NCI-H1092 treated with DMSO at 0.1 percent for 48 hours (cell line): ENCODE measurements around the gene FBXO45.
"Not testable (repeated sequence)": the region's sequence is repeated elsewhere in the genome, so short reads cannot be mapped to it uniquely, and the experiment has no call there.

Source experiments
- DNase-seq: peaks from one replicate; lab custom pipeline; 2025; lab: John Stamatoyannopoulos, UW

FBXO45 gene

GRCh38 chr3:196619223-196619622, 50.8 kb downstream of the FBXO45 start:
- DNase-seq: no peak

- DNase-seq: not testable (repeated sequence)
These were observed 51.2 kb downstream of the FBXO45 start for GRCh38 chr3:196619627-196620026.

- no peak for DNase-seq
These were observed 51.7 kb downstream of the FBXO45 start for GRCh38 chr3:196620161-196620604.

- no peak for DNase-seq
These were observed 52.2 kb downstream of the FBXO45 start for GRCh38 chr3:196620684-196621083.

GRCh38 chr3:196621611-196622010, 53.2 kb downstream of the FBXO45 start:
- no peak for DNase-seq

GRCh38 chr3:196624067-196624790, 55.8 kb downstream of the FBXO45 start:
- DNase-seq: no peak

- no peak for DNase-seq
These were observed 56.4 kb downstream of the FBXO45 start for GRCh38 chr3:196624907-196625306.

GRCh38 chr3:196625331-196625730, 56.9 kb downstream of the FBXO45 start:
- no peak for DNase-seq

- no peak for DNase-seq
These were observed 59.4 kb downstream of the FBXO45 start for GRCh38 chr3:196627918-196628231.

- DNase-seq: no peak
These were observed 60.8 kb downstream of the FBXO45 start for GRCh38 chr3:196629228-196629627.

GRCh38 chr3:196631682-196632045, 63.2 kb downstream of the FBXO45 start:
- DNase-seq: no peak

- peak; percentile 92 for DNase-seq
These were observed 63.7 kb downstream of the FBXO45 start for GRCh38 chr3:196632046-196632751.

GRCh38 chr3:196633555-196634151, 65.2 kb downstream of the FBXO45 start:
- no peak for DNase-seq

GRCh38 chr3:196634224-196634623, 65.8 kb downstream of the FBXO45 start:
- DNase-seq: no peak

GRCh38 chr3:196634829-196635228, 66.4 kb downstream of the FBXO45 start:
- DNase-seq: no peak

GRCh38 chr3:196636369-196637349, 68.2 kb downstream of the FBXO45 start:
- no peak for DNase-seq

GRCh38 chr3:196637941-196638340, 69.5 kb downstream of the FBXO45 start:
- DNase-seq: not testable (repeated sequence)
